GM18505 (cell line): ENCODE measurements around the gene GGTA1.
"Not testable (repeated sequence)": the region's sequence is repeated elsewhere in the genome, so short reads cannot be mapped to it uniquely, and the experiment has no call there.

Experiments used
- ATAC-seq: cut with Tn5 transposase; IDR thresholded peaks from one replicate; pipeline ENCODE4 v1.9.1; 2021; ENCODE audit not compliant: unreplicated experiment
- POLR2A ChIP-seq: IDR thresholded peaks from 4 replicates; pipeline ENCODE4 v1.6.1; 2011; ENCODE audit warnings: borderline replicate concordance; ENCODE audit not compliant: insufficient read depth, insufficient read length; ENCODE audit errors: extremely low read depth

GGTA1 gene

DNA sequence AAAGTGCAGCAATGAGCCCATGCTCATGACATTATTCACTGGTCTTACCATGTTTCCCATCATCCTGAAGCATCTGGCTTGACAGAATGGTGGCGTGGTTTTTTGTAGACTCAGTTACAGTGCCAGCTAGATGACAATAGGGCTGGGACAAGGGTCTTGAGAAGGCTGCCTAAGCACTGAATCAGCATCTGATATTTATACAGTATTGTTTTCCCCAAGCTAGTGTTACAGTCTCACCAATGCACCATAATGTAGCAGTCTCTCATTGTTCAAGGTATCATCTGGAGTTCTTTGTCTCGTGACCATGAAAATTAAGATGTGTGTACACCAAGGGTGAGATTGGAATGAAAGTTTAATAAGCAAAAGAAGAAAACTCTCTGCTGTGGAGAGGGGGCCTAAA, 19.0 kb upstream of the GGTA1 start:
- no peak for ATAC-seq
- no peak for TF ChIP-seq POLR2A

DNA sequence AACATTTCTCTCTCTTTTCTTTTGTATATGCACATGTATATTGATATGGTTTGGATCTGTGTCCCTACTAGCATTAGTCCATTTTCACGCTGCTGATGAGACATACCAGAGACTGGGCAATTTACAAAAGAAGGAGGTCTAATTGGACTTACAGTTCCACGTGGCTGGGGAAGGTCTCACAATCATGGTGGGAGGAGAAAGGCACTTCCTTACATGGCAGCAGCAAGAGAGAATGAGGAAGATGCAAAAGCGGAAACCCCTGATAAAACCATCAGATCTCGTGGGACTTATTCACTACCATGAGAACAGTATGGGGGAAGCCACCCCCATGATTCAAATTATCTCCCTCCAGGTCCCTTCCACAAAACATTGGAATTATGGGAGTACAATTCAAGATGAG, 13.5 kb upstream of the GGTA1 start:
- not testable (repeated sequence) for ATAC-seq

DNA sequence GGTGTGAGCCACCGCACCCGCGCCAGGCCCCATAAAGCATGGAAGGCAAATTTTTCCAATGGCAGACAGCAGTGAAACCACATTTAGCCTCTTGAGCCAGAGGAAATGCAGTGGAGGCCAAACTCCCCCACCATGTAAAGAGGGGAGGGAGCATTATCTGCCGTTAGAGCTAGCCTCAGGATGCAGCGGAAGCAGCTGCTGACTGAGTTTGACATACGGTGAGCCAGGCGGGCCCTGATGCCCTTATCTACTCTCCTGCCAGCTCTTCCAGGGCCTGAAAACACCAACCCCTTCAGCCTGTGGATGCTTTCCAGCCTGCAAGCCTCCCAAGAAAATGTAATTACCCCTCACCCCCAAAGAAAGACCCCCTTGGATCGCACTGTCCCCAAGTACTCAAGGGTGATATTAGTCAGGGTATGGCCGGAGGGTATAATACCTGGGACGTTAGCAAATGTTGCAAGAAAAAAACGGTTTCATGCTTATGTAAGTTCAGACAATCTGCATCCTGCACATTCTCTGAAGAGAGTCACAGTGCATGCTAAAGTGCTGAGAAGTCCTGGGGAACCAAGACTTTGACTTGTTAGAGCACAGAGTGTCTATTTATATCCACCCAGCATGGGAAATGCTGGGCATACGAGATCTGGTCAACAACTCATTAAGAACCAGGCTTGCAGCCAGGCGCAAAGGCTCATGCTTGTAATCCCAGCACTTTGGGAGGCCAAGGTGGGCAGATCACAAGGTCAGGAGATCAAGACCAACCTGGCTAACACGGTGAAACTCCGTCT, 11.3 kb upstream of the GGTA1 start:
- no peak for ATAC-seq

DNA sequence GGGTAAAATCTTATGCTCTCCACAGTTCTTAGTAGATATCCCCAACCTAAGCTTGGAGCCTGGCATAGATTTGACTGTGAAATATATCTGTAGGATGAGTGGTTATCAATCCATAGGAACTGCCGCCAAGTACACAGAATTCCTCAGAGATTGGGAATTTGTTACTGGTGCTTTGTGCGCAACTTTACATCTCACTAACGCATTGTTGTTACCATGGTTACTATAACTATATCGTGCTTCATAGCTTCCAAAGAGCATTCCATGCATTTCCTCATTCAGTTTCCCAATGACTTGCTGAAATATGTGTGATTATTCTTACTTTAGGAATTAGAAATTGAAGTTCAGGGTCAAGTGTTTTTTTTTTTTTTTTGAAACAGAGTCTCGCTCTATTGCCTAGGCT, 9.5 kb upstream of the GGTA1 start:
- TF ChIP-seq POLR2A, result no peak
- ATAC-seq, result no peak

More for the DNA sequence above, 11.3 kb upstream of the GGTA1 start:
- no peak for TF ChIP-seq POLR2A

DNA sequence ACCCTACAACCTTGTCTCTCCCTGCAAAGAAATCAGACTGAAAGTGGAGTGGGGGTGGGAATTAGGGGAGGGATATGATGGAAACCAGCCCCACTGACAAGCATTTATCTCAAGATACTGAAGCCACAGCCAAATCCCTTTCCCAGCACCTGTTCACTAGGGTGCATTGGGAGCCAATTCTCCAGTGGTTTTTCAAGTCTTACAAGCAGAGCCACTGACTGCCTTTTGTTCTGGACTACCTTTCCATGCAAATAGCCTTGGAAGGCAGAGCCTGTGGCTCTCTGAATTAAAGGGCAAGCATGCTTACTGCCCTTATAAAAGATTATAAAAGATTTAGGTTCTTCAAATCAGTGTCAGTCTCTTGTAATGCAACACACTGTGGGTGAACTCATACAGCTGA, 8.8 kb upstream of the GGTA1 start:
- ATAC-seq, result no peak
- no peak for TF ChIP-seq POLR2A

DNA sequence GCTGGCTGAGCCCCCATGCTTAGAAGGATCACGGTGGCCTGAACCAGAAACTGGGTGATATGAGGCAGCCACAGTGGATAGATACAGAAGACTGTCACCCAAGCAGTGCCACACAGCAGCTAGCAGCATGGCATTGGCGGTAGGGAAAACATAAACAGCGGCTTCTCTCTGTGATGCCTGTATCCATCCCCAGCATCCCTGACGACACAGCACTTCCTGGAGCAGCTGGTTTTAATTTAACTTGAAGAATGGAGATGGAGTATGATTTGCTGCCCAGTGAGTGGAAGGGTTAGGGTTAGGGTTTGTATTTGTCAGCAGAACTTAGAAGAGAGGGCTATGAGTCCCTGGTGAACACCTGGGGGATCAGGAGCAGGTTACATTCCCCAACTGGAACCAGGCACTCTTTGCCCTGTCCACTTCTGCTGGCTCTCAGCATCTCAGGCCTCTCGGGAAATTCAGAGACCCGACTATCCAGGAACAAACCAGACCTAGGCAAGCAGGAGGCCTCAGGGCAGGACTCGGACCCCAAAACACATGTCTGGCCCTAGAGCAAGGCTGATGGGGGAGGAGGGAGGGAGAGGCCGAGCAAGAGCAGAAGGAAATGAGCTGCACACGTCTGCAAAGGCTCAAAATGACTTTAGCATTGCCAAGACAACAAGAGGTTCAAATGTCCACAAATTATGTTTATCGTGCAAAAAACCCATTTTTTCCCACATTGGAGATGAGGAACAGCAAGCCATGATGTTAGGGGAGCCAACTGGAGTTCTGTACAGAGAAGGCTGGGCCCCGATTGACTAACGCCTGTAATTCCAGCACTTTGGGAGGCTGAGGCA, 6.5 kb upstream of the GGTA1 start:
- no peak for ATAC-seq
- no peak for TF ChIP-seq POLR2A

DNA sequence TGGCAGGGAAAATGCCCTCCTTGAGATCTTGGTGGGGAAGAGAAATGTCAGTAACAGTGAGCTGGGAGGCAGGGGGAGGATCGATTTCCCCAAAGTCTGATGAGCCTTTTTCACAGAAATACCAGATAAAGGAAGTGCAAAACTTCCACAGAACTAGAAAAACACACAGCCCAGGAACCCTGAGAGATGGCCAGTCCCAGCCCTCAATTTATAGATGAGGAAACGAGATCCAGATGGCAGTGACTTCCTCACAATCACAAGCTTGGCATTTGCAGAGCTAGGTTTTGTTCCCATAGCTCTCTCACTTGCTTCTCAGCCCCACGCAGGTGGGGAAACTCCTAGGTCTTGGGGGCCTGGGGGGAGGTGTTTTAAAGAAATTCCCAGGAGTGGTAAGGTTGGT, 3.8 kb upstream of the GGTA1 start:
- TF ChIP-seq POLR2A, result no peak
- ATAC-seq, result no peak

DNA sequence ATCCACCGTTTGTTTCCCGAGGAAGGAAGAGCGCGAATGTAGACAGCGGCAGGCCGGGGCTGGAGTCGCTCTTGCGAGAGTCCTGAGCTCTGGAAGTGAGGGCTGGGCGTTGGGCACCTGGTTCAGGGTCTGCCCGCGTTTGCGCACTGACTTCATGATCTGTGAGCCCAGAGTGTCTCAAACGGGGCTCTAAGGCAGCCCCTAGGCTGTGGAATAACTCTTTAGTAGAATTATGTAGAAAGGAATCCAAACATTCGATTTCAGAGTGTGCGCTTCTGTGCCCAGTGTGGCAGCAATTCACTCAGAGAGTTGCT, 478 bp upstream of the GGTA1 start:
- ATAC-seq, result no peak
- TF ChIP-seq POLR2A, result no peak

DNA sequence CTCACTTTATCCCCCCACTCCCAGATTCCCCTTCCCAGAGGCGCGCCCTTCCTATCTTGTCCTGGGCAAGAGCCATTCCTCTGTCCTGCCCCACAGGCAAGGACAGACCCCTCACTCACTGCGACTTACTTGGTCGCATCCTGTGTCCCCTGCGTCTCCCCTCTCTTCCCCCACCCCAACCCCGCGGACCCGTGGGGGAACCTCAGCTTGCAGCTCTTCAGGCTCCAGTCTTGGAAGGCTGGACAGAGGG, 542 bp downstream of the GGTA1 start:
- no peak for TF ChIP-seq POLR2A
- ATAC-seq, result no peak

DNA sequence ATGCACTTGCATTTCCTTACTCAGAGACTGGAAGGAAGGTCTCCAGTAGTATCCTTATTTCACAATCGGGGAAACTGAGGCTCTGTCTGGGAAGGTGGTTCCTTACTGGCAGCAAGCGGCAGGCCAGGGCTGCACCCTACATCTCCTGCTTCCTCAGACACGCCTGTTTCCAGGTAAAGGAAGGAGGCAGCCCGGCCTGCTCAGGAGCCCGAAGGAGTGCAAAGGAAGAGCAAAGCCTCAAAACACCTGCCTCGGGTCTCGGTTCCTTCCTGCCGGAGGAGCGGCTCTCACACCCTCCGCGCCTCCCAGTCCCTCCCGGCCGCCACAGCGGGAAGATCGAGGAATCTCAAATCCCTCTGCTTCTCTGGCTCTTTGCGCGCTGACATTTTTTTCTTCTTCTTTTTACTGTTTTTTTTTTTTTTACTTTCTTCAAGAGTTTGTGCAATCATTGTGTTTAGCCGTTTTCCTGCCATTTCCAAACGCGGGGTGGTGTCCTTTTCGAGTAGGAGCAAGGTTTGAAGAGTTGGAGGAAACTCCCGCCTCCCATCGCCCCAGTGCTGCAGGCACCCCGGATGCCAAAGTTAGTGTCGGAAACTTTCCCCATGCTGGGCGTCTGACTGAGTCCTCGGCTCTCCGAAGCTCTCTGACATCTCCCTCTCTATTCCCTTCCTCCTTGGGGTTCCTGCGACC, 1.0 kb downstream of the GGTA1 start:
- no peak for TF ChIP-seq POLR2A
- ATAC-seq, result no peak

DNA sequence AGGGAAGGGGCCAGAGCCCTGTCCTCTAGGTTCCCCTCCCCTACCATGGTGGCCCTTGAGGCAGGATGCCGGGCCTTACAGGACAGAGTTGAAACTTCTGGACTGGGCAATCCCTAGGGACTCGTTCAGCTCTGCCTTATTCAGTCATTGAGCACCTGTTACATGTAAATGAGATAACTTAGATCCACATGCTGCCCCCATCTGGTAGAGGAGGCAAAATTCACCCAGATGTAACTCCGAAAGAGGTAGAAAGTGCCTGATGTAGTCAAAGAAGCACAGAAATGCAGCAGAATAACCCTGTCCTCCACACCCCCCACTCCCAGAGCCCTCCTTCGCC, 1.5 kb downstream of the GGTA1 start:
- peak; percentile 68 for ATAC-seq
- no peak for TF ChIP-seq POLR2A

DNA sequence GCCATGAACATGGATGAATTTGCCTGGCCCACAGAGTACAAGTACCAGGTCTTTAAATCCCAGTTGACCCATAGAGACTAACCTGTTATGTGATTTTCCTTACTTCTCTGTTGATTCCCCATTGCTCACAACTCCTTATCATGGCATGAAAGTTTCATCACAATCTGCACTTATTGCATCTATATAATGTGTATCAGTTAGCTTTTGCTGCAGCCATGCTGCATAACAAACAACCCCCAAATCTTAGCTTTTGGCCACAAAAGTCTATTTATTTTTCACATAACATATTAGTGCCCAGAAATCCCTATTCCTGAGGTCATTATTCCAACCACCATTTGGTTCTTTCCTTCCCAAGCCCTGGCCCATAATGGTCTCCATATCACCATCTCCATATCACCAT, 3.7 kb downstream of the GGTA1 start:
- TF ChIP-seq POLR2A, result no peak
- no peak for ATAC-seq

DNA sequence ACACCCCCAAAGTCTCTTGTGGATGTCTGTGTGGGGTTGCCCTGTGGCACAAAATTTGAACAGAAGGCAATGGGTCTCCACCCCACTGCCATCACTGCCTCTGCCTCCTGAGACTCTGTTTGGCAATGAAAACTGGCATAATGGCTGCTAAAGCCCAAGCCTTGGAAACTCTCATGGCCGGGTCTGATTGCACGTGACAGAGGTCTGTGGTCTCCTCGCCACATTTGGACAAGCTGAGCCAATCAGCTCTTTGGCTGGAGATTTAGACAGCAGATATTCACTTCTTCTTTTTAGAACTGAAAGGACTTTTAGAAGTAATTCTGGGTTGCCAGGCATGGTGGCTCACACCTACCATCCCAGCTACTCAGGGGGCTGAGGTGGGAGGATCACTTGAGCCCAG, 5.5 kb downstream of the GGTA1 start:
- ATAC-seq, result no peak
- TF ChIP-seq POLR2A, result no peak

DNA sequence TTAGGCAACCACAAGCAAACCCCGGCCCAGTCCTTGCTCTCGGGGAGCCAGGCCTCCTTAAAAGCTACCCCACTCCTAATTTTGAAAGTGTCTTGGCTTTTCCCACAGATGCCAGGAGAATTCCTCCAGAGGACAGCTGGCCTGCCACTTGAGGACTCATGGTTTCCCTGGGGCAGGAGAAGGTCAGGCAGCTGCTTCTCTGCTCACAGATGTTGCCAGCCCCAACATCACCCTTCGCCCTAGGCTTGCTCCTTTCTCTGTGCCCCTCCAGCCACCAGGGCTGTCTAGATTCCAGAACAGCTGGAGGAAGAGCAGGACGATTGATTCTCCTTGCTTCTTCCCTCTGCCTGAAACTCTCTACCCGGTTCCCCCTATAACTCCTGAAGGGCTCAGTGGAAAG, 8.5 kb downstream of the GGTA1 start:
- ATAC-seq, result no peak

More for the DNA sequence above, 8.5 kb downstream of the GGTA1 start:
- no peak for TF ChIP-seq POLR2A
